Right lung (tissue), 5 donors: ENCODE measurements around the gene LPAR3. TPM values are rescaled to one million over a fixed set of nuclear protein-coding genes. Genes with fewer than 3 reads are reported as not detected.

Experiments used
- DNase-seq, 2 donors: peaks; one replicate each; pipeline ENCODE4 v3.0.0-alpha.2; 2013
- polyA plus RNA-seq, 5 donors: library from polyadenylated mRNA; unstranded; fragments of 120-200 nt; gene quantifications; one replicate each; pipeline versions ENCODE4 v1.2.1 to v1.2.3, GENCODE V29; 2013; ENCODE audit warnings: inconsistent platforms in 1 of 5, low replicate concordance in 1 of 5; ENCODE audit not compliant: insufficient read length in 5 of 5, insufficient read depth in 1 of 5

Gene LPAR3
- polyA plus RNA-seq, 5 donors: 1.1 to 3.2 (median 2.1) TPM

DNA sequence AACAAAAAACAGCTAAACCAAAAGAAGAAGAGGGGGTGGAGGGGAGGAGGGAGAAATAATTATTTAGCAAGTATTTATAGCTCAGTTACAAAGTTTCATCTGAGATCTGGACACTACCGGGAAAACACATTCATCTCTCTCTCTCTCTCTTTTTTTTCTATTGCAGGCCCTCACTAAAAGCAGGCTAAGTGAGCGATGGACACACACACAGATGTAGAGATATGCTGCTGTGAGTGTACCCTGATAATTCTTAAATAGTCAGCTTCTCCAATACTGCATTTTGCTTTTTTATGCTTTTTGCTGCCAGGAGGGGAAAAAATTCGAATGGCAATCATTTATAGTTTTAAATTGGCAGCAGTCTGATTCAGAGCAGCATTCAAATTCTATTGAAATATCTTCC is 65.0 kb downstream of the LPAR3 start:
- no peak for DNase-seq

DNA sequence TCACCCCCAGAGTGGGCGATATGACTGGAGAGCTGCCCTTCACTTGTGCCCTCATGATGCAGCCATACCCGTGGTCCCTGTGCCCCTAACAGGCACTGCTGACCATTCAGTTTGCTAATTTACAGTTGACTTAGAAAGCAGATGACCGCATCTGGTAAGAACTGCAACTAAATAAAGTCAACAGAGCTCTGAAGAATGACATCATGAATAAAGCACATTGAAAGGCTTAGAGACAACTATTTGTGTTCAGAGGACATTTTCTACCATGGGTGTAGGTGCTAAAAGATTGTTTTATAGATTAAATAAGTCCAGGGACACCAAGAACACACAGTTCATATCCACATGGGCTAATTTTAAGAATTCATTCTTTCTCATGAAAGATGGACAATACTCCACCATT is 65.5 kb downstream of the LPAR3 start:
- no peak for DNase-seq

DNA sequence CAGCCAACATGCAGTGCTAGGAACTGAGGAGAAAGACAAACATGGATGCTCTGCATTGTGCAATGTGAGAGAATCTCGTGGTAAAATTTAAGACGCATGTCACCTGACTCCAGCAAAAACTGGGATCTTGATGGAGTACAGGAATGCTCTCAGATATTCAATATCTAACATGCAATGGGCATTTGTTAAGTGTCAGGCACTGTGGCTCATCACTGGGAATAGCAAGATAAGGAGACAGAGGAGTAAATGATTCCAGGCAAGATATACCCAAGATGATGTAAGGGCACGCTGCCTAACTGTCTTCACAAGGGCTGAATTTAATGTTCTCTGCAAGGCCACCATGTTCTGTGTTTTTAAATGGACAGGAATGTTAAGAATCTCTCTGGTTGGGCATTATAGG is 67.8 kb downstream of the LPAR3 start:
- no peak for DNase-seq

DNA sequence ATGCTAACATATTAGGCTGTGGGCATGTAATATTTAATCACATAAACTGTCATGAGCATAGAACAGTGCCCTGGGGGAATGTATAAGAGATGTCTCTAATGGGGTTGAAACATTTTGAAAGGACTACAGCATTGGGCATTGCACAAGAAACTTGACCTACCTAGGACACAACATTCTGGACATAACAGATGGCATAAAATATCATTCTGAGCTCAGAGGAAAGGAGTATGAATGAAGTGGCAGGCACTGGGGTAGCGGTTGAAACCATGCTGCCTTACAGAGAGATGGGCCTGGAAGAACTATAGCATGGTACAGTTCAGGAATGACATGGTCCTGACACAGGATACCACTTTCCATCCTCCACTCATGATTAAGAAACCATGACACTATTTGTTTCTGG is 69.0 kb downstream of the LPAR3 start:
- DNase-seq: no peak

DNA sequence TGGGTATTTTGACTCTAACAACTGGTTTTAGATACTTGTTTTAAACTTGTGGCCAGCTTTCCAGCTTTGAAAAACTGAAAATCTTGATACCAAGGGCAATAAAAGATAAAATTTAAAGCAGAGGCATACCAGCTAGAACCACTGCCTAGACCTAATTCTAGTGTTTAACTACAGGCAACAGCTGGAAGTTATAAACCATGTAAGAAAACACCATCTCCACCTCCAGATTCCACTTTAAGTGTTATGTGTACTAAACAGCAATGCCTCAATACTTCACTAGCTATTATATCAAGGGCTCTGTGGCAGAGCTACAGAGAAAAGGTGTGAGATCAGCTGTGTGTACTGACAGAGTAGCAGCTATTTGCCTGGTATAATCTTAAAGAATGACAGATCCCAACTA is 69.5 kb downstream of the LPAR3 start:
- DNase-seq: no peak

DNA sequence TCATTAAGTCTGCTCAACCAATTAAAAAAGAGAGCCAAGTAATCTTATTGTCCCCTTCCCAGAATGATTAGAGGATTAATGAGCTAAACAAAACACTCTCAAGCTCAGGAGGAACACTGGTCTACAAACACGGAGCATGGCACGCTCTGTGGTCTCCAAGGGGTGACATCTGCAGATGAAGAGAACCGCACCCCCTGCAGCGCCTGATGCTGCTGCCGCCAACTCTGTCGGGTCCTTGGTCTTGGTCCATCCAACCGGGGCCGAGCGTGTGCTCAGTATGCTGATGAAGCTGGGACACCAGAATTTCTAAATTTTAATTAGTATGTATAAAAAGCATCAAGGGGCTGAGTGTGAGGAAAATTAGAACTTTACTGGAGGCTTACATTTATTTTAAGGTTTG is 82.7 kb downstream of the LPAR3 start:
- DNase-seq: no peak

DNA sequence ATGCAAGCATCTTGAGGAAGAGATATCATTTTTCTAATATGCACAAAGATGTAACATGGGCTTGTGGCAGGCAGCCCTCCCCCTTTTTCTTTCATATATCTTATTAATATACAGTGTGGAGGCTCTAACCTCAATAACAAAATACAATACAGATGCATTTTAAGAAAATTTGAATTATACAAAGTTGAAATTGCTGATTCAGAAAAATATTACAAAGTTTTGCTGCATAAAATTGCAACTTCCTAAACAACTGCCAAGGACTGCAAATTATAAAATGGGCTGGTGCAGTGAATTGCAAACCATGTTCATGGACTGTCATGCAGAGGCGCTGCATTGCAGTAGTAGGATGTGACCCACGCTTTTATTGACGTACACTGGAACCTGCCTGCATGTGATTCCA is 84.0 kb downstream of the LPAR3 start:
- no peak for DNase-seq

DNA sequence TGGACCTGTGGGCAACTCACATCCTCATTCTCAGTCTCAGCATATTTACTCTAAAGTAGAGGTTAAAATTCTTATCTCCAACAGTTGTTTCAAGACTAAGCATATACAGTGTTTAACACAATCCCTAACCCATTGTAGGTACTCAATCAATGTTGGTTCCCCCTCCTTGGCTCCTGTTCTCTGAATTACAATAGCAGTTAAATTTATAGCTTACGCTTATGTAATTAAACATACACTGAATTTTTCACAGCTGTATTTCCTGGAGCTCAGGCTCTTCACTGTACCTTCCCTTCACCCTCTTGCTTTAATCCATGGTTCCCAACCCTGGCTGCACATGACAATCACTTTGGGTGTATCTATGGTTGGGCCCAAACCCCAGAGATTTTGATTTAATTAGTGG is 89.4 kb downstream of the LPAR3 start:
- DNase-seq: no peak

DNA sequence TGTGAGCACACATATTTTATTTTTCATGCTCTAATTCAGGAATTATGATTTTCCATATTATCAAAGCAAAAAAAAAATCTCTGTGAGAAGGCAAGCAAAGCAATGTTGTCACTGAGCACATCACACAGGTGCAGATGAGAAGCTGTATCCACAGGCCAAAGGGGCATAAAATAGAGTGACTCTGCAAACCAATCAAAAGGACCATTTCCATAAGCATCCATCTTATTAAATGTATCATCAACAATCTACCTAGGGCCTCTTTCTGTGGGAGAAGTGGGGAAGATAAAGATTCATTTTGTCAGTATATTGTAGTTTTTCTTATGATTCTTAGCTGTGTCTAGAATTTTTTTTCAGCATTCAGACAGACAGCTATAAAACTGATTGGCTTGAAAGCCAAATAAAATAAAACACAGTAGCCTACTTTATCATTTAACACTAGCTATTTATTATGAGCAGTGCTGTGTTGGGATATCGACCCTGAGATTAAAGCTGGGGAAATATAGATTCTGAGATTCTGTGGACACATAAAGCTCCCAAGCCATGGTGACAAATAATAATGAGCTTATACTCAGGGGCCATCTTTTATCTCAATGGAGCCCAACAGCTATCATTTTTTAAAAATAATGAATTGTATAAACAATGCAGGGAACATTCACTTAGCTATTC is 90.3 kb downstream of the LPAR3 start:
- no peak for DNase-seq

DNA sequence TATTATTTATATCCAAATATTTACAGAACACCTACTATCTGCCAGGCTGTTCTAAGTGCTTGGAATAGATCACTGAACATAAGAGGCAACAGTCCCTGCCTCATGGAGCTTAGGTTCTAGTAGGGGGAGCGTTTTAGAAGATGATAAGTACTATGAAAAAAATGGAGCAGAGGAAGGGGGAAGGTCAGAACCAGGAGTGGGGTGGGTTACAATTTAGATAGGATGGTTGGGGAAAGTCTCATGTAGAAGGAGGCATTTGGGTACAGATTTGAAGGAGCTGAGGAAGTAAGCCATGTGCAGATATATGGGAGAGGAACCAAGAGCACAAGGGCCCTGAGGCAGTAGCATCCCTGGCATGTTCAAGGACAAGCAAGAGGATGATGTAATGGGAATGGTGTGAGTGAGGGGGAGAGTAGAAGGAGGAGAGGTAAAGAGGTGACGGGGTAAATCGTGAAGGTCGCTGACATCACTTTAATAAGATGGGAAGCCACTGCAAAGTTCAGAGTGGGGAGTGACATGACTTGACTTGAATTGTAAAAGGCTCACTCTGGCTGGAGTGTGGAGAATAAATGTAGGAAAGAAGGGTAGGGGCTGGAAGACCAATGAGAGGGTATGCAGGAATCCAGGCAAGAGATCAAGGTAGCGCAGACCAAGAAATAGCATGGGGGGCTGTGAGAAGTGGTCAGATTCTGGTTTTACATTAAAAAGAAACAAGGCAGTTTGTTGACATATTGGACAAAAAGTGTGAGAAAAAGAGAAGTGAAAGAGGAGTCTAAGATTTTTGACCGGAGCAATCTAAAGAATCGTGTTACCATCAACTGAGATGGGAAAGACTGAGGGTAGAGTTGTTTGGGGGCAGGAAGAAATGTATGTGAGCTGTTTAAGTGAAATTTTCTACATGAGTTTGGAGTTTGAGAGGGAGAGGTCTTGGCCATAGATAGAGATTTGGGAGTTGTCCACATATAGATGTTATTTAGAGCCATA is 92.6 kb downstream of the LPAR3 start:
- no peak for DNase-seq

DNA sequence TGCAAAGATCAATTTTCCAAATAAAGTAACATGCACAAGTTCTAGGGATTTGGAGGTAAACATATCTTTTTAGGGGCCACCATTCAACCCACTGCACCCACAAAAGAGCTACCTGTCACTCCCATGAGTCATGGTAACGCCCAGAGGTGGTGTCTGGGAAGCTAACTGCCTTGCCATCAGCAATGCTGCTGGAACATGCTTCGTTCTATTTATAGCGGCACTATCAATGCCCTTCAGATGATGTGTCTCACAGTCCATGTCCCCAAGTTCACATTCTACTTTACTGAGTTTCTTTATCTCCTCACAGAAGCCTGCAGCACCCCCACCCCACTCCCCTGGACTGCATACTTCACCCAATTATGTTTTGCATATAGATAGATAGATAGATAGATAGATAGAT is 95.4 kb downstream of the LPAR3 start:
- no peak for DNase-seq

DNA sequence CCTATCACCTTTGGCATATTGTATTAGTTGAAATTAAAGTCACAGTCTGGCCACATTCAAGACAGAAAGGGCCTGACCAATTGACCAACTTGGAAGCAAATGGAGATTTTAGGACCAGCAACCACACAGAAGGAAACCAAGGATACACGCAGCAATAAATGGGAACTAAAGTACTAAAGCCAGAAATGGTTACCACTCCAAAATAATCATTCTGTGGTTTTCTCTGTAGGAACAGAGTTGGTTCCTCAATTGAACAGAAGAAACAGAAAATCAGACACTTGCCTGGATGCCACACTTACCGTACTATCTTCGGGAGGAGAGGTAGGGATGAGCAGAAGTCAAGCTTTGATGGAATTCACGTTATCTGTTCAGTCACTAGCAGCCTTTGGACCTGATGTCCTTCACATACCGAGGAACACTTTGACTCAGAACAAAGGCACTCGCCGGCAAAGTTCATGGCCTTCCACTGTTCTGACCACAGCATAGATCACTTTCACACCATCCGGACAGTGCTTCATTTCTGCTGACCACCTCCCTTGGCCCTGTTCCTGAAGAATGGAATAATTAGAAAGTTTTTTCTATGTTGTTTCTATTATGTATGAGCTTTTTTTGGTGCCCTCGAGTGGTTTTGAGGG is 96.9 kb downstream of the LPAR3 start:
- DNase-seq: no peak

DNA sequence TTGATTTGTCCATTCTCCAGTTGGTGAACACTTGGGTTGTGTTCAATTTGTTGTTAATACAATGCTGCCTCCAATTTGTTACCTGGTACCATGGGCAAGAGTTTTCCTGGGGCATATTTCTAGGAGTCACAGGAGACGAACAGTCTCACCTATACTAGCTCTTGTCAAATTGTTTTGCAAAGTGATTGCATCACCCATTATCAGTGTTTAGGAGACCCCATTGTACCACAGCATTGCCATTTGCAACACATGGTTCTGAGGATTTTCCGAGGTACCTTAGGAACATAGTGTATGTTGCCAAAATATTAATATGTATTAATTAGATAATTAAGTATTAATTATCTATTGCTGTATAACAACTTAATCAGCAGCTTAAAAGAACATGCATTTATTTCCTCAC is 97.8 kb downstream of the LPAR3 start:
- DNase-seq: no peak

DNA sequence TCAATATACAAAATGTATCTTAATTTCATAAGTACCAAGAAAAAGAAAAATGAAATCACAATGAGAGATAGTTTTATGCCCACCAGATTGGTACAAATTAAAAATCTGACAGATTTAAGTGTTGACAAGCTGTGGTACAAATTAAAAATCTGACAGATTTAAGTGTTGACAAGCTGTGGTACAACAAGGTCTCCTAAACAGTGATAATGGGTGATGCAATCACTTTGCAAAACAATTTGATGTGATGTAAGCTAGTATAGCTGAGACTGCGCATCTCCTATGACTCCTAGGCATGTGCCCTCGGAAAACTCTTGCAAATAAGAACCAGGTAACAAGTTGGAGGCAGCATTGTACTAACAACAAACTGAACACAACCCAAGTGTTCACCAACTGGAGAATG is 100.6 kb downstream of the LPAR3 start:
- no peak for DNase-seq

DNA sequence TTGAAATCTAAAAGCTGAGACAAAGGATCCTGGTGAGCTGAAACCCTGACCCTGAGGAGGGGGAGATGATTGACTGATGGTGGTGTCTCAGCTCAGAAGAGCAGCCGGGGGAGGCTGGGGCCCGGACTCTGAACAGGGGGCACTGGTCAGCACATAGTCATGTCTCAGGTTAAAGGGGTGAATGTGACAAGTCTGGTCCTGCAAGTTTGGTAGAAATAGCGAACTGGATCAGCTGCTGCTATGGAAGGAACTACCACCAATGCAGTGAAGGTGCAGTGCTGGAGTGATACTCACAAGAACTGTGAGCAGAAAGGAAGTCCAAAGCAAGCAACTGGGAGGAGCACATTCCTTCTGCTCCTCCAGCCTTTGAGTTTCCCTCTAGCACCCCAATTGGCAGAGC is 104.0 kb downstream of the LPAR3 start:
- no peak for DNase-seq

DNA sequence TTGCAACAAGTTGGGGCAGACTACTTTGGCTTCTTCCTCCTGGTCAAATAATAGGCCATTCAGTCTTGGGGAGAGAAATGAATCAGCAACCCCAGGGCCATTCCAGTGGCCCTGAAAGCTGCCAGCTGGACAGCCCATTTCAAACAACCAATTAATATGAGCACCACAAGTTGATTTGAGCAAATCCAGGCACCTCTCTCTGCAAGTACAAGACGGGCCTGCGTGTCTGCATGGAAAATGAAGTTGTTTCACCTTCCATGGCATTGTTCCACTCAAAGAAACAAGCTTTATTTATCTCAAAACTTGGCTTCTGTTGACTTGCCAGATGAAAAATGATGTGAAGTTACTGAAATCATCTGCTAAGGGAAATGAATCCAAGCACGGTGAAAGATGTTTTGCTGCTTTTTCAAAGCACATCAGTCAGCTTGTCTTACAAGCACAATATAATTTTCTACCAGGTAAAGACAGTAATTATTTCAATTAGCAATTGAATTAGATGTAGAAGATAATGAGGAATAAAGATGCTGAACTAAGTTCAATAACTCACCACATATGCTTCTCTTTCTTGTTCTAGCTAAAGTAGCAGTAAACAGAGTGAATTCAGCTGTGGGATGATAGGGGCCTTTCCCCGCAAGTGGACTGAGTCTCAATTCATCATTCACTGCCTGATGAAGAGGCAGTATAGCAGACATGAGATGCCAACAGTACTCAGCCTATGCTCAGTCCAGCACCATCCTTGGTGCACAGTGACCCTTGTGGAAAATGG is 107.6 kb downstream of the LPAR3 start:
- DNase-seq: peak; percentile 51 to 64

DNA sequence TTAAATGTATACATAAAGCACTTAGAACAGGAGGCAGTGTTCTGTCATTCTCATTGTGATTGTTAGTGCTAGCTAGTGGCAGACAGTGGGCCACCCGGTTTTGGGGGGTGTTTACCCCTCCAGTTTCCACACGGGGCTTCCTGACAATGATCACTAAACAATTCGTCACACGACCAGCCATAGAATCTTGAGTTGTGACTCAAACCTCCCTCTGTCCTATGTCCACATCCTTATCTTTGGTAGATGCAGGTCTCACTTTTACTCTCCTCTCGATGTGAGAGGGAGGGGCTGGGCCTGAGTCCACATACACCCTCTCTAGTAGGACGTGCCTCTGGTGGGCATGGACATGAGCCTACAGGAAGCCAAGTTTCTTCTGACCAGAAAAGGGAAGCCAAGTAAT is 110.1 kb downstream of the LPAR3 start:
- DNase-seq: no peak

DNA sequence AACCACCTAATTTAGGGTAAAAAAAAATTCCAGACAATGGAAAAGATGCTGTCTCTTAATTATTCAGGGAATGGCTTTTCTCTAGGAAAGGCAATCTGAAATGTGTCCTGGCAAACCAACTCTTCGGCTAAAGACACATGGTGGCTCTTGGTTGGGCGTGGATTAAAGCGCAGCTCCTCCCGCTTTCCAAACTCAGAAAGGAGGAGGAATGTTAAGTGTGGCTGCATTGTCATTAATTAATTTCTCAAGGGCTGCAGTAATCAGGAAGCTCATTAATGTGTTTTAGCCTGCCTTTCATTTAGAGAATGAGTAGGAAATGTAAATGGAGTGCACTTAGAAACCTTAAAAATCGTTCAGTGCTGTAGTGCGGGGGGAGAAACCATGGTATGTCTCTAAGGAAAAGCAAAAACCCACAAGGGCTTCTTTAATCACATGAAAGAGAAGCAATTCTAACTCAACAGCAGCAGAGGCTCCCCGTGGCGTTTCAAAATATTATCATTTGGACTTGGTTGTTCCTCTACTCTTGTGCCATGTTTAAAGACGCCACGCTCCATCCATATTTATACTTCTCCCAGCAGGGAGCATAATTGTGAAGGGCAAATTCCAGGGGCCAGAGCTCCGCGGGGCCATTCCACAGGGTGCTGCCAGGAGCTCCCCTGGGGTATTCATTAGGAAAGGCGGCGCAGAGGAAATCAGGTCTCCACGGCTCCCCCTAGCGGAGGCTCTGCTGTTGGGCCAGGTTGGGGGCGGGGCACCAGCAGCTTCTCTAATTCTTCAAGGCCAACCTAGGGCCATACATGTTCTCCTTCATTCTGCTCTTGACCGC is 110.8 kb downstream of the LPAR3 start:
- DNase-seq: no peak

DNA sequence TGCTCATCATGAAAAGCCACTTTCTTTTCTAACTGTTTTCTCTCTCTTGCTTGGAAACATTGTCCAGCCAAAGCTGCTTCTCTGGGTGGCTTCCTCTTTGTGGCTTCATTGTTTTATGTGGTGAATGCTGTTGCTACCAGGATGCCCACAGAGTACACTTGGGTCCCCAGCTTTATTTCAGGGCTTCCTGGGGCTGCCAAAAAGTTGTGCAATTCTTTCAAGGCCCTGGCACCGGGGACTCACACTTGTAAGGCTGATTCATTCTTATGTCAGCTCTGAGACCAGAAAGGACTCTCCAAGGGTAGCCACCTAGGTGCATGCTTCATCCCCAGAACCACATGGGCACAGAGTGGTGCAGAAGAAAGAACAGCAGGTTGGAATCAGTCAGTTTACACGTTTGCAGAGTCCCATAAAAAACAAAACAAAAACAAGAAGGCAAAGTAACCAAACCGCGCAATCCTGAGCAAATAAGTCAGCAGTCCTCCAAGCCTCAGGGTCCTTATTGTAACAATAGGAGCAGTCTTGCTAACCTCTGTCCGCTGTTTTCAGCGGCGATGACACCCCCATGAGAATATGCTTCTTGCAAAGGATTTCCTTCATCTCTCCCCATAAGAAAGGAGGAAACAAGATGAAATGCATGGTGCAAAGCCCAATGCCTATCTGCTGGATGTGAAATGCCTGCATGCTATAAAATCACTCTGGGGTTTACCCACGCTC is 112.8 kb downstream of the LPAR3 start:
- no peak for DNase-seq

DNA sequence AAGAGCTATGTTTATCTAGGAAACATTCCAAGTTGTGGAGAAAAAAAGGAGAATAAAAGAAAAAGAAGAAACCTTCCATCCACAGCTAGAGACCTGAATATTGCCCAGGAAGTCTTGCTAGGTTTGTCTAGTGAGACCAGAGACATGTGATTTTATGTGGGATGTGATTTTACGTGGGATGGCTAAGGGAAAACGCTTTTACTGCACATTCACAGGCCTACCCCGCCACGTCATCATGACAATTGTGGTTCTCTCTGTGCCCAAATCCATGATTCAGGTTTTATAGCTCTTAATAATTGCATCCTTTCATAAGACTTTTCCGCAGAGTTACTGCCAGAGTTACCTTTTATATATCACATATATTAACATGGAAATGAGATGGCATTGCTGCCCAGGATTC is 116.4 kb downstream of the LPAR3 start:
- no peak for DNase-seq

DNA sequence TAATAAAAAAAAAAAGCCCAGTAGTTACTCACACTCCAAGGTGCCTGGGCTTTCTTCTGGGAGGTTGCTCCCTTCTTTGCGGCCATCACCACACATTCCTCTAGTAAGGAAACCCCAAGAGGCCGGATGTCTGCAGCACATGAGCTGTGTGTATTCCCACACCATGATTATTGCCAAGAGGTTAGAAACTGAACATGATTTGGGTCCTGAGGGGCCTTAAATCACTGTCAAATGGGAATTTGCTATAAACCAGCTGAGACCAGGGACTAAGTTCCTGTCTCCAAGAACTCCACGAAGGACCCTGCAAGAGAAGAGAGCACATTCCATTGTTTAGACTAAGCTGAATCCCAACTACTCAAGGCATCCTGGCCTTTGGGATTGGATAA is 117.5 kb downstream of the LPAR3 start:
- DNase-seq: no peak
